Activated naive CD8-positive, alpha-beta T cell treated with anti-CD3 and anti-CD28 coated beads, Interleukin-2, amount 10 ng/mL, durations not matched to agents 7 days and 5 days (primary cell): Measurements from ENCODE around the gene ILF3. TPM values are rescaled to one million over a fixed set of nuclear protein-coding genes. Genes with fewer than 3 reads are reported as not detected.
A peak's percentile ranks its signal among the peaks of the same experiment; 100 is the strongest.

Experiments
- ATAC-seq: fragments of 150-1000 bp; cut with Tn5 transposase; one replicate; pipeline ENCODE4 v1.10.0; 2021; ENCODE audit warnings: low read depth, moderate library complexity
- POLR2A ChIA-PET: fragments of 350-600 bp; sonication (Branson Sonifier 250); formaldehyde crosslinking; loops from one replicate; lab custom pipeline; 2021; ENCODE audit warnings: antibody characterized with exemption; lab: Charles Lee
- DNase-seq: peaks from one replicate; pipeline ENCODE4 v3.0.0; 2021
- H3K27ac Mint-ChIP-seq: one replicate; pipeline ENCODE4 v1.8.0; 2022; ENCODE audit warnings: mild to moderate bottlenecking, mixed read lengths
- H3K27me3 Mint-ChIP-seq: one replicate; pipeline ENCODE4 v1.8.0; 2022; ENCODE audit warnings: mild to moderate bottlenecking, moderate library complexity, mixed read lengths
- H3K36me3 Mint-ChIP-seq: one replicate; pipeline ENCODE4 v1.8.0; 2021; ENCODE audit warnings: mild to moderate bottlenecking, mixed read lengths
- H3K4me1 Mint-ChIP-seq: one replicate; pipeline ENCODE4 v1.8.0; 2021; ENCODE audit warnings: mixed read lengths
- H3K4me3 Mint-ChIP-seq: one replicate; pipeline ENCODE4 v1.8.0; 2022; ENCODE audit warnings: mild to moderate bottlenecking, moderate library complexity, mixed read lengths
- H3K9me3 Mint-ChIP-seq: one replicate; pipeline ENCODE4 v1.8.0; 2021; ENCODE audit warnings: mixed read lengths
- total RNA-seq, 2 experiments: library from RNA; stranded (reverse); gene quantifications; one replicate each; pipeline ENCODE4 v1.2.3, GENCODE V29; 2021

Gene ILF3
- total RNA-seq, 2 experiments from 2014 or later, result 344 to 354 TPM

- Mint-ChIP-seq H3K4me3 (peak overlapping the region; percentile 82), H3K4me1 (peaks cover 11% of the 10 kb centered on the region), H3K9me3 (no peaks in the 10 kb centered on the region), H3K27me3 (peaks cover 11% of the 10 kb centered on the region), H3K27ac (no peak overlapping the region), H3K36me3 (peaks cover 5% of the 10 kb centered on the region)
- POLR2A ChIA-PET, result interaction anchor here (0.5 to 1.2 kb wide), 7 partner anchors 15 to 381 kb away, joined by 3 to 5 read pairs (median 4); no protein-coding TSS in a partner anchor
- DNase-seq (peak; percentile 94), ATAC-seq (peak; percentile 98)
These were observed 41.6 kb downstream of the ILF3 start for GRCh38 chr19:10695401-10696398.

DNA sequence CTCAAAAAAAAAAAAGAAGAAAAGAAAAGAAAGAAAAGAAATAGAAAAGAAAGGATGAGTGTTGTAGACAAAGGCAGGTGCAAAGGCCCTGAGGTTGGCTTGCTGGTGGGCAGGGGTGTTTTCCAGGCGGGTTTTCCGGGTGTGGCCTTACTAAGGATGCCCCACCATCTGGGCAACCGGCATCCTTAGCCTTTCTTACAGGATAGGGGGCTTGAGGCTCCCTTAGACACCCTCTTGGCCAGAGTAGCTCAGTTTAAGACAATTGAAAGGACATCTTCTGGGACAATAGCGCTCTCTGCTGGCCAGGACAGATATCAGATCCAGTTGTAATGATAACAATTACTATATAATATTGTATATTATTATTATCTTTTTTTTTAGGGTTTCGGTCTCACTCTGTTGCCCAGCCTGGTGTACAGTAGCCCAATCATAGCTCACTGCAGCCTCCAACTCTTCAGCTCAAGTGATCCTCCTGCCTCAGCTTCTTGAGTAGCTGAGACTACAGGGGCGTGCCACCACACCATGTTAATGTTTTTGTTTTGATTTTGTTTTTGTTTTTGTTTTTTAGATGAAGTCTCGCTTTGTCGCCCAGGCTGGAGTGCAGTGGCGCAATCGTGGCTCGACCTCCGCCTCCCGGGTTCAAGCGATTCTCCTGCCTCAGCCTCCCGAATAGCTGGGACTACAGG lies 45.6 kb downstream of the ILF3 start:
- no peak overlapping the region for H3K27ac Mint-ChIP-seq
- POLR2A ChIA-PET, result interaction anchor here (0.6 to 2.3 kb wide), 8 partner anchors 18 to 515 kb away, joined by 3 to 5 read pairs (median 3); partner anchors contain the start of genes DNM2 and TMED1
- H3K36me3 Mint-ChIP-seq, result peaks cover 2% of the 10 kb centered on the region
- H3K4me3 Mint-ChIP-seq, result no peak overlapping the region
- DNase-seq (peak; percentile 62), ATAC-seq (no peak)
- H3K4me1 Mint-ChIP-seq, result peaks cover 22% of the 10 kb centered on the region
- peaks cover 11% of the 10 kb centered on the region for H3K27me3 Mint-ChIP-seq
- H3K9me3 Mint-ChIP-seq, result no peaks in the 10 kb centered on the region

DNA sequence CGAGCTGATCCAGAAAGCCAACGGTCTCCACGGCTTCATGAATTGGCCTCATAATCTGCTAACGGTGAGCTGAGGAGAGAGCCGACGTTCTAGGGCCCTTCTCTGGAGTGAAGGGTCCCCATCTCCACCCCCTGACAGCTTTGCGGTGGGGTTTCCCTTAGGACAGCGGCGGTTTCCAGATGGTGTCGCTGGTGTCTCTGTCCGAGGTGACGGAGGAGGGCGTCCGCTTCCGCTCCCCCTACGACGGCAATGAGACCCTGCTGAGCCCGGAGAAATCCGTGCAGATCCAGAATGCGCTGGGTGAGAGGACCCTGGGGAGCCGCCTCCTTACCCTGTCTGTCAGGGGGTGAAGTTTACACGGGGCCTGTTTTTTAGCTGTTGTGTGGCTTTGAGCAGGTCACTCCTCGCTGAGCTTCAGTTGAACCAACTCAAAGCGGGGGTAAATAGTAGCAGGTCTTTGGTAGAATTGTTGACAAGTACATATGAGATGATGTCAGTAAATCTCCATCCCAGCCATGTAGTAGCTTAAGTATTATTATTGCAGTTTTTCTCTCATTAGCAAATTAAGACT lies 47.9 kb downstream of the ILF3 start:
- Mint-ChIP-seq H3K36me3 (no peaks in the 10 kb centered on the region), H3K4me1 (peaks cover 11% of the 10 kb centered on the region), H3K27me3 (peaks cover 4% of the 10 kb centered on the region), H3K4me3 (peak overlapping the region; percentile 86), H3K9me3 (no peaks in the 10 kb centered on the region), H3K27ac (peak overlapping the region; percentile 83)
- ATAC-seq, result peak; percentile 35
- POLR2A ChIA-PET, result interaction anchor here (0.5 to 1.9 kb wide), 11 partner anchors 8 to 388 kb away, joined by 3 to 8 read pairs (median 4); partner anchors contain the start of genes DNM2, KEAP1, KRI1 and LDLR
- DNase-seq, result peak; percentile 50

GRCh38 chr19:10706990-10707389 lies 52.8 kb downstream of the ILF3 start:
- no peak for ATAC-seq
- no peaks in the 10 kb centered on the region for H3K9me3 Mint-ChIP-seq
- no peaks in the 10 kb centered on the region for H3K27me3 Mint-ChIP-seq
- peaks cover 2% of the 10 kb centered on the region for H3K36me3 Mint-ChIP-seq
- no peak overlapping the region for H3K27ac Mint-ChIP-seq
- H3K4me1 Mint-ChIP-seq, result peaks cover 5% of the 10 kb centered on the region
- POLR2A ChIA-PET, result no interaction called here
- no peak overlapping the region for H3K4me3 Mint-ChIP-seq
- no peak for DNase-seq

GRCh38 chr19:10707440-10707839 lies 53.3 kb downstream of the ILF3 start:
- Mint-ChIP-seq H3K27me3 (no peaks in the 10 kb centered on the region), H3K27ac (no peak overlapping the region), H3K36me3 (peaks cover 2% of the 10 kb centered on the region), H3K9me3 (no peaks in the 10 kb centered on the region), H3K4me3 (no peak overlapping the region), H3K4me1 (peaks cover 4% of the 10 kb centered on the region)
- DNase-seq, result no peak
- POLR2A ChIA-PET, result no interaction called here
- no peak for ATAC-seq

DNA sequence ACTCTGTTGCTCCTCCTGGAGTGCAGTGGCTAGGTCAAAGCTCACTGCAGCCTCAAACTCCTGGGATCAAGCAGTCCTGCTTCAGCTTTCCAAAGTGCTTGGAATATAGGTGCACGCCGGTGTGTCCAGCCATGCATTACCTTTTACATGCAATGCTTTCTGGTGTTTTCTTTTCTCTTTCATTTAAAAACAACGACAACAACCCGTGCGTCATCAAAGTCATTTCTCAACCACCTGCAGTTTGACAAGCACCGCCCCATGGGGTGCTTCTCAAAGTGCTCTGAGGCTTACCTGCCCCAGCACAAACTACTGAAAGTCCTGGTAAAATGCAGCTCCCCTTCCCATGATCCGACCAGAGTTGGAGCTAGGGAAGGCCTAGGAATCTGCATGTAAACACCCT lies 54.1 kb downstream of the ILF3 start:
- peaks cover 5% of the 10 kb centered on the region for H3K4me1 Mint-ChIP-seq
- POLR2A ChIA-PET, result no interaction called here
- no peak overlapping the region for H3K27ac Mint-ChIP-seq
- ATAC-seq, result no peak
- no peaks in the 10 kb centered on the region for H3K9me3 Mint-ChIP-seq
- H3K27me3 Mint-ChIP-seq, result no peaks in the 10 kb centered on the region
- no peak for DNase-seq
- H3K4me3 Mint-ChIP-seq, result no peak overlapping the region
- peaks cover 2% of the 10 kb centered on the region for H3K36me3 Mint-ChIP-seq

- DNase-seq (no peak), ATAC-seq (no peak)
- Mint-ChIP-seq H3K4me3 (no peak overlapping the region), H3K36me3 (peaks cover 4% of the 10 kb centered on the region), H3K9me3 (no peaks in the 10 kb centered on the region), H3K27me3 (no peaks in the 10 kb centered on the region), H3K27ac (no peak overlapping the region), H3K4me1 (peaks cover 13% of the 10 kb centered on the region)
- POLR2A ChIA-PET, result interaction anchor here (0.6 kb wide), 1 partner anchor 61 kb away, joined by 4 read pairs; no protein-coding TSS in a partner anchor
These were observed 57.9 kb downstream of the ILF3 start for GRCh38 chr19:10712045-10712444.

DNA sequence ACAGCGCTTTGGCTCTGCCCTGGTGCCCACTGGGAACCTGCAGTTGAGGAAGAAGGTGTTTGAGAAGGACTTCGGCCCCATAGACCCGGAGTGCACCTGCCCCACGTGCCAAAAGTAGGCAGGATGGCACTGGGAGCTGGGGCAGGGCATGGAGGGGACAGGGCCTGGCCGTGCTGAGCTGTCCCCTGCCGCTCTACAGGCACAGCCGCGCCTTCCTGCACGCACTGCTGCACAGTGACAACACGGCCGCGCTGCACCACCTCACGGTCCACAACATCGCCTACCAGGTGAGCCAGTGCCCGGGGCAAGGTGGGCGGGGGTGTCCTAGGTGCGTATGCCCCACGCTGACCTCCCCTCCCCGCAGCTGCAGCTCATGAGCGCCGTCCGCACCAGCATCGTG lies 58.6 kb downstream of the ILF3 start:
- DNase-seq, result no peak
- Mint-ChIP-seq H3K36me3 (peaks cover 4% of the 10 kb centered on the region), H3K4me1 (peaks cover 15% of the 10 kb centered on the region), H3K27ac (no peak overlapping the region), H3K4me3 (no peak overlapping the region), H3K27me3 (no peaks in the 10 kb centered on the region), H3K9me3 (no peaks in the 10 kb centered on the region)
- POLR2A ChIA-PET, result no interaction called here
- no peak for ATAC-seq

DNA sequence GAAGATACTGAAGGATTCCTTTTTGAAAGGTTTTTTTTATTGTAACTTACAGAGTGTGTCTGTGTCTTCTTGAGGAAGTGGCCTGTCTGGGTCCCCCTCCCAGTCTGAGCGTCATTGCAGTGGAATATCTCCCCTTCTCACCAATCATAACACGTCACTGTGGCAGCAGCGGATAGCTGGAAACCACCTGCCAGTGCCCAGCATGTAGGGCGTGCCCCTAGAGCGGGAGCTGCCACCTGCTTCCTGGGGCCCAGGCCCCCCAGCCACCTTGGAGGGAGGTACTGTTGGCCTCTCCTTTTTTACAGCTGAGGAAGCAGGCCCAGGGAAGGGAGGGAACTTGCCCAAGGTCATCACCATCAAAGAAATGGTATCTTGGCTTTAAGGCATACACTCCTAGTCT lies 59.2 kb downstream of the ILF3 start:
- H3K27me3 Mint-ChIP-seq, result no peaks in the 10 kb centered on the region
- DNase-seq (no peak), ATAC-seq (no peak)
- peaks cover 15% of the 10 kb centered on the region for H3K4me1 Mint-ChIP-seq
- no peaks in the 10 kb centered on the region for H3K9me3 Mint-ChIP-seq
- no peak overlapping the region for H3K27ac Mint-ChIP-seq
- POLR2A ChIA-PET, result no interaction called here
- peaks cover 4% of the 10 kb centered on the region for H3K36me3 Mint-ChIP-seq
- H3K4me3 Mint-ChIP-seq, result no peak overlapping the region

- DNase-seq (no peak), ATAC-seq (no peak)
- POLR2A ChIA-PET, result interaction anchor here (0.5 to 3.2 kb wide), 17 partner anchors 11 to 627 kb away, joined by 3 to 26 read pairs (median 7); partner anchors contain the start of genes CARM1, QTRT1 and TMED1
- H3K36me3 Mint-ChIP-seq, result peaks cover 10% of the 10 kb centered on the region
- H3K4me3 Mint-ChIP-seq, result peak overlapping the region; percentile 64
- peaks cover 27% of the 10 kb centered on the region for H3K4me1 Mint-ChIP-seq
- H3K27ac Mint-ChIP-seq, result peak overlapping the region; percentile 59
- H3K9me3 Mint-ChIP-seq, result no peaks in the 10 kb centered on the region
- no peaks in the 10 kb centered on the region for H3K27me3 Mint-ChIP-seq
These were observed 62.9 kb downstream of the ILF3 start for GRCh38 chr19:10717054-10717355.

GRCh38 chr19:10717356-10718204 lies 63.4 kb downstream of the ILF3 start, which contains the start of gene DNM2:
Gene DNM2, plus strand, starts transcription at chr19:10718079. Its CDS starts 164 bp downstream, at chr19:10718243.
- no peaks in the 10 kb centered on the region for H3K9me3 Mint-ChIP-seq
- POLR2A ChIA-PET, result interaction anchor here (0.5 to 3.2 kb wide), 19 partner anchors 10 to 627 kb away, joined by 3 to 26 read pairs (median 4); partner anchors contain the start of genes CARM1, QTRT1 and TMED1
- peak; percentile 97 for DNase-seq
- peak; percentile 93 for ATAC-seq
- peaks cover 25% of the 10 kb centered on the region for H3K4me1 Mint-ChIP-seq
- peak within 1 kb of the TSS; percentile 98 for H3K4me3 Mint-ChIP-seq
- H3K36me3 Mint-ChIP-seq, result peaks cover 10% of the 10 kb centered on the region
- H3K27me3 Mint-ChIP-seq, result no peaks in the 10 kb centered on the region
- peak within 1 kb of the TSS; percentile 89 for H3K27ac Mint-ChIP-seq
